Measurements from ENCODE around the gene PROCA1.

PROCA1 gene

GRCh38 chr17:28688481-28688880 is 23.2 kb downstream of the PROCA1 start:
- no peak for TF ChIP-seq CTCF (IDR thresholded peaks at IDR 0.05)
- H3K36me3 ChIP-seq (ENCODE audit: control insufficient read depth, insufficient read depth, low read length) = no peaks in the 10 kb centered on the region

DNA sequence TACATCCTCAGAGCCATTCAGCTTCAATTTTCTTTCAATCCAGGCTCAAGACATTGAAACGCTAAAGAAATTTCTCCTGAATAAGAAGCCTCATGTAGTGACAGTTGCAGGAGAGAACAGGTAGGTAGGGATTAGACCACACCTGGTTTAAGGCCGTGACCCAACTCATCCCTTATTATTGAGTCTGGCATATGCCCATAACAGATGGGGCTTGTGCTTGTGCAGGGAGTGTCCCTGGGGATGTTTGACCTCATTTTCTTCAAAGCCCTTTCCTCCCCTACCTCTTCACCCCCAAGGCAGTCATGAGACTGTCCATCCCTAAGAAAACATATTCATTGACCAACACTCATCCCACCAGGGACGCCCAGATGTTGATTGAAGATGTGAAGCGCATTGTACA is 25.4 kb downstream of the PROCA1 start:
- H3K79me2 ChIP-seq = peaks cover 3% of the 10 kb centered on the region
- no peak for TF ChIP-seq CTCF (IDR thresholded peaks at IDR 0.05)

More at GRCh38 chr17:28688481-28688880, 23.2 kb downstream of the PROCA1 start:
- peaks cover 3% of the 10 kb centered on the region for H3K79me2 ChIP-seq
- no peak overlapping the region for H3K9ac ChIP-seq
- H3K27ac ChIP-seq = no peak overlapping the region
- no peak overlapping the region for H3K4me3 ChIP-seq (ENCODE audit: low read depth, low read length)
- no peak overlapping the region for H3K4me2 ChIP-seq (ENCODE audit: low read length)
- no peaks in the 10 kb centered on the region for H3K27me3 ChIP-seq (ENCODE audit: control insufficient read depth, insufficient read depth, low read length)
- no peak overlapping the region for H2AFZ ChIP-seq
- no peaks in the 10 kb centered on the region for H3K4me1 ChIP-seq
- no peaks in the 10 kb centered on the region for H3K9me3 ChIP-seq (ENCODE audit: control insufficient read depth, low read length)

DNA sequence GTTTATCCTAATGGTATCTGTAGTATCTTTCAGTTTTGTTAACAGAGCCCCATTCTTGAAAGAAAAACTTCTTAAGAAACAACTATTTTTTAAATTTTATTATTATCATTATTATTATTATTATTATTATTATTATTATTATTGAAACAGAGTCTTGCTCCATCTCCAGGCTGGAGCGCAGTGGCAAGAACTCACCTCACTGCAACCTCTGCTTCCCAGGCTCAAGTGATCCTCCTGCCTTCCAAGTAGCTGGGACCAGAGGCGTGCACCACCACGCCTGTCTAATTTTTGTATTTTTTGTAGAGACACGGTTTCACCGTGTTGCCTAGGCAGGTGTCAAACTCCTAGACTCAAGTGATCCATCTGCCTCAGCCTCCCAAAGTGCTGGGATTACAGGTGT is 26.3 kb downstream of the PROCA1 start:
- H3K27ac ChIP-seq = no peak overlapping the region

More for the DNA sequence above, 25.4 kb downstream of the PROCA1 start:
- Histone ChIP-seq H3K4me2 (ENCODE audit: low read length) (no peak overlapping the region), H3K4me3 (ENCODE audit: low read depth, low read length) (no peak overlapping the region), H2AFZ (no peak overlapping the region), H3K27me3 (ENCODE audit: control insufficient read depth, insufficient read depth, low read length) (no peaks in the 10 kb centered on the region), H3K36me3 (ENCODE audit: control insufficient read depth, insufficient read depth, low read length) (no peaks in the 10 kb centered on the region), H3K27ac (no peak overlapping the region), H3K4me1 (no peaks in the 10 kb centered on the region), H3K9me3 (ENCODE audit: control insufficient read depth, low read length) (no peaks in the 10 kb centered on the region), H3K9ac (no peak overlapping the region)

DNA sequence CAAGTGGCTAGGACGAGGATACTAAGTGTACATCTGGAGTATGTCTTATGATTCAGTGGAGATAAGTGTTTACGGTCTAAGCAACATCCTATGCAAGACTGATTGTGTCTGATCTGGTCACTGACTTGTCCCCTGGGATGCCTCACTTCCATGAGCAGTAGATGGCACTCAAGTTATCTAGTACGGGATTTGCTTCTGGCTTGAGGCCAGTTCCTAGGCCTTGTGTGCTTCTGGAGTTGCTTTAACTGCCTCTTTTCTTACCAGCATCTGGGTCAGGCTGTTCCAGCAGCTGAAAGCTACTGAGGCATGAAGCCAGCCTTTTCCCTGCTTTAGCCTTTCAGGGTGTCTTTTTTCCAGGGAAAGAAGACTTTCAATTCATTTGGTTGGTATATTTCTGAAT is 26.7 kb downstream of the PROCA1 start:
- TF ChIP-seq CTCF (IDR thresholded peaks at IDR 0.05) = peak; percentile 64
- no peaks in the 10 kb centered on the region for H3K9me3 ChIP-seq (ENCODE audit: control insufficient read depth, low read length)
- peaks cover 2% of the 10 kb centered on the region for H3K79me2 ChIP-seq
- no peaks in the 10 kb centered on the region for H3K27me3 ChIP-seq (ENCODE audit: control insufficient read depth, insufficient read depth, low read length)
- H3K36me3 ChIP-seq (ENCODE audit: control insufficient read depth, insufficient read depth, low read length) = no peaks in the 10 kb centered on the region
- H3K4me1 ChIP-seq = no peaks in the 10 kb centered on the region
- H3K4me2 ChIP-seq (ENCODE audit: low read length) = no peak overlapping the region
- peak overlapping the region; percentile 12 for H3K27ac ChIP-seq
- H3K4me3 ChIP-seq (ENCODE audit: low read depth, low read length) = no peak overlapping the region
- H3K9ac ChIP-seq = no peak overlapping the region
- no peak overlapping the region for H2AFZ ChIP-seq

More for the DNA sequence above, 26.3 kb downstream of the PROCA1 start:
- no peak for TF ChIP-seq CTCF (IDR thresholded peaks at IDR 0.05)
- Histone ChIP-seq H3K4me2 (ENCODE audit: low read length) (no peak overlapping the region), H3K9ac (no peak overlapping the region), H3K27me3 (ENCODE audit: control insufficient read depth, insufficient read depth, low read length) (no peaks in the 10 kb centered on the region), H3K79me2 (peaks cover 3% of the 10 kb centered on the region), H3K4me1 (no peaks in the 10 kb centered on the region), H3K36me3 (ENCODE audit: control insufficient read depth, insufficient read depth, low read length) (no peaks in the 10 kb centered on the region), H3K9me3 (ENCODE audit: control insufficient read depth, low read length) (no peaks in the 10 kb centered on the region), H3K4me3 (ENCODE audit: low read depth, low read length) (no peak overlapping the region), H2AFZ (no peak overlapping the region)

DNA sequence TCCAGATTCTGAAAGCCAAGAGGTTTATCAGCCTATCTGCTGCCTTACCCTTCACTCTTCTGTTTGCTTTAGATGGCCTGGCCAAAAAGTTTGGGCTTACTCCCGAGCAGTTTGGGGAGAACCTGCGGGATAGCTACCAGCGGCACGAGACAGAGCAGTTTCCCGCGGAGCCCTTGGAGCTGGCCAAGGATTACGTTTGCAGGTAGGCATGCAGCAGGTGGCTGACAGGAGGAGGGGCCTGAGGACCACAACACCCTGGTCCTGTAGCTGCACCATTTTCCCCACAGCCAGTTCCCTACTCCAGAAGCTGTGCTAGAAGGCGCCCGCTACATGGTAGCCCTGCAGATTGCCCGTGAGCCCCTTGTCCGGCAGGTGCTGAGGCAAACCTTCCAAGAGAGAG is 29.0 kb downstream of the PROCA1 start:
- no peak overlapping the region for H3K27ac ChIP-seq
- no peaks in the 10 kb centered on the region for H3K36me3 ChIP-seq (ENCODE audit: control insufficient read depth, insufficient read depth, low read length)

More for the DNA sequence above, 29.0 kb downstream of the PROCA1 start:
- Histone ChIP-seq H2AFZ (no peak overlapping the region), H3K4me2 (ENCODE audit: low read length) (no peak overlapping the region), H3K9ac (no peak overlapping the region), H3K4me1 (peaks cover 13% of the 10 kb centered on the region), H3K27me3 (ENCODE audit: control insufficient read depth, insufficient read depth, low read length) (no peaks in the 10 kb centered on the region), H3K4me3 (ENCODE audit: low read depth, low read length) (no peak overlapping the region), H3K9me3 (ENCODE audit: control insufficient read depth, low read length) (no peaks in the 10 kb centered on the region), H3K79me2 (no peaks in the 10 kb centered on the region)
- TF ChIP-seq CTCF (IDR thresholded peaks at IDR 0.05) = no peak
